GM13976 (cell line): ENCODE measurements around the gene UNC5B.
"Not testable (repeated sequence)": the region's sequence is repeated elsewhere in the genome, so short reads cannot be mapped to it uniquely, and the experiment has no call there.

Experiments used
- DNase-seq: peaks from one replicate; pipeline ENCODE4 v3.0.0; 2012; ENCODE audit warnings: low spot score
- CTCF ChIP-seq: IDR thresholded peaks from 2 replicates; pipeline ENCODE4 v1.5.1; 2012; ENCODE audit warnings: borderline replicate concordance, mild to moderate bottlenecking; ENCODE audit not compliant: insufficient read depth; ENCODE audit errors: extremely low read depth, missing control alignments, control extremely low read depth
- in situ Hi-C: fragments of 300-500 bp; cut with MboI; formaldehyde crosslinking; loops from one replicate; pipeline ENCODE4 v1.12.0; 2022; ENCODE audit warnings: low sequenced_read_pairs, mixed read lengths, inconsistent platforms; ENCODE audit not compliant: unreplicated experiment

The UNC5B gene

DNA sequence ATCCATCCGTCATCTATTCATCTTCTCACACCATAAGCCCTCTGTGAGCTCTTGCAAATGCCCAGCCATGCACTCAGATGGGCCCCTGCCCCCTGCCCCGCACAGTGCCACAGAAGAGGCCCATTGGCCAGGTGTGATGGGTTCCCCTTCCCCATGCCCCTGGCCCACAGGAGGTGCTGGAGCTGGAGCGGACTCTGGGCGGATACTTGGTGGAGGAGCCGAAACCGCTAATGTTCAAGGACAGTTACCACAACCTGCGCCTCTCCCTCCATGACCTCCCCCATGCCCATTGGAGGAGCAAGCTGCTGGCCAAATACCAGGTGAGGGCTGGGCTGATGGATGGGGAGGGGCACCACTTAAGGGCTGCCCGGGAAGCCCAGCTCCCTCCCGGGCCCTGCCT is 83.3 kb downstream of the UNC5B start:
- DNase-seq, result no peak
- no peak for TF ChIP-seq CTCF
- in situ Hi-C loops, result no loop called here

GRCh38 chr10:71296086-71296485 is 83.7 kb downstream of the UNC5B start:
- no peak for DNase-seq
- no peak for TF ChIP-seq CTCF
- in situ Hi-C loops, result no loop called here

DNA sequence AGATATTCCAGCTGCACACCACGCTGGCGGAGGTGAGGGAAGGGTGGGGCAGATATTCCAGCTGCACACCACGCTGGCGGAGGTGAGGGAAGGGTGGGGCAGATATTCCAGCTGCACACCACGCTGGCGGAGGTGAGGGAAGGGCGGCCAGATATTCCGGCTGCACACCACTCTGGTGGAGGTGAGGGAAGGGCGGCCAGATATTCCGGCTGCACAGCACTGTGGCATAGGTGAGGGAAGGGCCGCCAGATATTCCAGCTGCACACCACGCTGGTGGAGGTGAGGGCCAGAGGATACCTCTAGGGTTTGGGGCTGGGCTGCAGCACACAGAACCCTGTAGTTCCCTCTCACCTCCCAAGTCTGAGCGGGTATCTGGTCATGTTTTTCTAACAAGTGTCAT is 84.4 kb downstream of the UNC5B start:
- DNase-seq, in situ Hi-C loops: not testable (repeated sequence)

GRCh38 chr10:71297343-71297742 is 85.0 kb downstream of the UNC5B start:
- in situ Hi-C loops, result no loop called here
- DNase-seq, result no peak

DNA sequence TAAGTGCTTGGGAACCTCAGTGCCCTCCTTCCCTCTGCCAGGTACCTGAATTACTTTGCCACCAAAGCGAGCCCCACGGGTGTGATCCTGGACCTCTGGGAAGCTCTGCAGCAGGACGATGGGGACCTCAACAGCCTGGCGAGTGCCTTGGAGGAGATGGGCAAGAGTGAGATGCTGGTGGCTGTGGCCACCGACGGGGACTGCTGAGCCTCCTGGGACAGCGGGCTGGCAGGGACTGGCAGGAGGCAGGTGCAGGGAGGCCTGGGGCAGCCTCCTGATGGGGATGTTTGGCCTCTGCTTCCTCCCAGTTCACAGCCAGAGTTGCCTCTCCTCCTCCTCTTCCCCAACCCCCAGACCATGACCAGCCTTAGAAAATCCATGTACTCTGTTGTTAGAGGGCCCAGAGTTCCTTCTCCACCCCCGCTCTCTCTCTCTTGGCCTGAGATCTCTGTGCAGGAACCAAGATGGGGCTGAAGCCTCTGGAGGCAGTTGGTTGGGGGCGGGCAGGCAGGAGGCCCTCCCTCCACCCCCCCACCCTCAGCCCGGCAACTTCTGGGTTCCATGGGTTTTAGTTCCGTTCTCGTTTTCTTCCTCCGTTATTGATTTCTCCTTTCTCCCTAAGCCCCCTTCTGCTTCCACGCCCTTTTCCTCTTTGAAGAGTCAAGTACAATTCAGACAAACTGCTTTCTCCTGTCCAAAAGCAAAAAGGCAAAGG is 86.9 kb downstream of the UNC5B start:
- no peak for DNase-seq
- in situ Hi-C loops, result no loop called here
- no peak for TF ChIP-seq CTCF

More at GRCh38 chr10:71297343-71297742, 85.0 kb downstream of the UNC5B start:
- no peak for TF ChIP-seq CTCF

DNA sequence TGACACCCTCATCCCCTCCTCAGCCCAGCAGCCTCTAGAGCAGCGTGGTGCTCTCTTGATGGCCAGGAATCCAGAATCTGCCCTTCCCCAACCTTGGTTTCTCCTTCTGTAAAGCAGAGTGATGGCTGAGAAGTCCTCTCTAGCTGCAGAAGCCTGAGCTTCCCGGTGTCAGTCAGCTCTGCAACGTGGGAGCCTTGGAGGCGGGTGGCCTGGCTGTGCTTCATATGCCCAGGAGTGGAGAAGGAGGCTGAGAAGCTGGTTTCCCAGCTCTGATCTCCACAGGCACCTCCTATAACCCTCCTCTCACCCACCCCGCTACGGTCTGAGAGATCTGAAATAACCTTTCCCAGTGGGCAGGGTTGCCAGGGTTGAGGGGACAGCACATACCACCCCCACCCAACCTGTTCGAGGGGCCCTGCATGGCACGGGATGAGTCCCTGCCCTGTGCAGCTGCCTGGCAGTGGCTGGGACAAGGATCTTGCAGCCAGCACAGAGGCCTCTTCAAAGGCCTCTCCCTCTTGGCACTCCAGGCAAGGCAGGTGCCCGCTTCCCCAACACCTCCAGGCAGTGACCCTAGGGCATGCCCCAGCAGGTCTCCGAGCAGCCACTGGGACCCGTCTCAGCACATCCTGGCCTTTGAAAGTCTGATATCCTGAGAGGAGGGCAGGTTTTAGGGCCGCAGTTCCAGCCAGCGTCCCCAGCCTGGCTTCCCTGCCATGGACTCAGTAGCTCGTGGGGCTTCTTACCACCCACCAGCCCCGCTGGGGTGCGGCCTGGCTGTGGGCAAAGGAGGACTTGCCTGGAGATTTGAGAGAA is 88.4 kb downstream of the UNC5B start:
- TF ChIP-seq CTCF, result no peak
- in situ Hi-C loops, result no loop called here
- DNase-seq, result no peak

DNA sequence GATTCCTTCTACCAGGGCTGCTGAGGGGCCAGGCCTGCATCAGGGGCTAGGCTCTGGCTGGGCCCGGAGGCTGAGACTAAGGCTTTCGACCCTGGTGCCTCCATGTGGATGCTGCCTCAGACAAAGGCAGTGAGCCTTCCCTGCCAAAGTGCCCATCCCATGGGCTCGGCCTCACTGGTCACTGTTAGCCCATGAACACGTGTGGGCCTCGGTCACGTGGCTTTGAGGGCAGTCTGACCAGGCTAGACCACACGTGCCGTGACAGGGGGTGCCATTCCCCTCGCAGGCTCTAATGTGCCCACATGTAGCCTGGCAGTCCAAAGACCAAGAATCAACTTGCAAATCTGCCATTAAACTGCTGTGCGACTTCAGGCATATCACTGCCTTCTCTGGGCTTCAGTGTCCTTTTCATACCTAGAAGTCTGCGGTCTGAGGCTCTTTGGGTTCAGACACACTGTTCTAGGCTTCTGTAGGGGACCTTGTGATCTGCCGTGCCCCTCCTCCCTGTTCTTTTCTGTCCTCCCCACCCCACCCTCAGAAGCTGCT is 89.1 kb downstream of the UNC5B start:
- no peak for TF ChIP-seq CTCF
- no peak for DNase-seq
- in situ Hi-C loops, result no loop called here
